ENCODE results near the gene SPATC1L.
A peak's percentile ranks its signal among the peaks of the same experiment; 100 is the strongest.
"Not testable (repeated sequence)": the region's sequence is repeated elsewhere in the genome, so short reads cannot be mapped to it uniquely, and the experiment has no call there.

SPATC1L gene

DNA sequence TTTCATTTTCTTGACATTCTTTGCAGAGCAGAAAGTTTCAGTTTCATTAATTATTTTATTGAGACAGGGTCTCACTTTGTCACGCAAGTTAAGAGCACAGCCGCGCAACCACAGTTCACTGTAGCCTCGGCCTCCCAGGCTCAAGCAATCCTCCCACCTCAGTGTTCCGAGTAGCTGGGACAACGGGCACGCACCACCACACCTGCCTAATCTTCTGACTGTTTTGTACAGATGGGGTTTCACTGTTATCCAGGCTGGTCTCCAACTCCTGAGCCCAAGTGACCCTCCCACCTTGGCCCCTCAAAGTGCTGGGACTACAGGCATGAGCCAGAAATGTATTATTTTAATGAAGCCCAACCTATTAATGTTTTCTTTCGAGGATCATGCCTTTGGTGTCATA lies 3.0 kb upstream of the SPATC1L start:
- H3K36me3 ChIP-seq (ENCODE audit: control insufficient read depth, insufficient read depth, low read length, severe bottlenecking) = peaks cover 46% of the 10 kb centered on the region
- DNase-seq (ENCODE audit: low read depth) = no peak
- H3K9ac ChIP-seq (ENCODE audit: low read length) = no peak overlapping the region
- H3K4me1 ChIP-seq (ENCODE audit: control insufficient read depth, insufficient read depth, low read length) = peaks cover 49% of the 10 kb centered on the region
- H3K9me3 ChIP-seq (ENCODE audit: control insufficient read depth, low read length) = no peaks in the 10 kb centered on the region
- no peak overlapping the region for H3K4me3 ChIP-seq (ENCODE audit: low read length)
- no peaks in the 10 kb centered on the region for H3K27me3 ChIP-seq (replicated peaks; ENCODE audit: control insufficient read depth, insufficient read depth, low read length)

GRCh38 chr21:46185716-46186115 lies 1.5 kb upstream of the SPATC1L start:
- H3K27me3 ChIP-seq (replicated peaks; ENCODE audit: control insufficient read depth, insufficient read depth, low read length) = no peaks in the 10 kb centered on the region
- H3K9ac ChIP-seq (ENCODE audit: low read length) = peak overlapping the region; percentile 78
- H3K4me1 ChIP-seq (ENCODE audit: control insufficient read depth, insufficient read depth, low read length) = peaks cover 40% of the 10 kb centered on the region
- H3K36me3 ChIP-seq (ENCODE audit: control insufficient read depth, insufficient read depth, low read length, severe bottlenecking) = peaks cover 33% of the 10 kb centered on the region
- DNase-seq (ENCODE audit: low read depth) = no peak
- H3K9me3 ChIP-seq (ENCODE audit: control insufficient read depth, low read length) = no peaks in the 10 kb centered on the region
- H3K4me3 ChIP-seq (ENCODE audit: low read length) = no peak overlapping the region

- Histone ChIP-seq H3K4me1 (ENCODE audit: control insufficient read depth, insufficient read depth, low read length) (peaks cover 32% of the 10 kb centered on the region), H3K9me3 (ENCODE audit: control insufficient read depth, low read length) (no peaks in the 10 kb centered on the region), H3K4me3 (ENCODE audit: low read length) (peak overlapping the region; percentile 87), H3K27me3 (replicated peaks; ENCODE audit: control insufficient read depth, insufficient read depth, low read length) (no peaks in the 10 kb centered on the region), H3K36me3 (ENCODE audit: control insufficient read depth, insufficient read depth, low read length, severe bottlenecking) (peaks cover 24% of the 10 kb centered on the region), H3K9ac (ENCODE audit: low read length) (peak overlapping the region; percentile 78)
- peak; percentile 84 for DNase-seq (ENCODE audit: low read depth)
Observed at GRCh38 chr21:46184625-46185555, 631 bp upstream of the SPATC1L start.

DNA sequence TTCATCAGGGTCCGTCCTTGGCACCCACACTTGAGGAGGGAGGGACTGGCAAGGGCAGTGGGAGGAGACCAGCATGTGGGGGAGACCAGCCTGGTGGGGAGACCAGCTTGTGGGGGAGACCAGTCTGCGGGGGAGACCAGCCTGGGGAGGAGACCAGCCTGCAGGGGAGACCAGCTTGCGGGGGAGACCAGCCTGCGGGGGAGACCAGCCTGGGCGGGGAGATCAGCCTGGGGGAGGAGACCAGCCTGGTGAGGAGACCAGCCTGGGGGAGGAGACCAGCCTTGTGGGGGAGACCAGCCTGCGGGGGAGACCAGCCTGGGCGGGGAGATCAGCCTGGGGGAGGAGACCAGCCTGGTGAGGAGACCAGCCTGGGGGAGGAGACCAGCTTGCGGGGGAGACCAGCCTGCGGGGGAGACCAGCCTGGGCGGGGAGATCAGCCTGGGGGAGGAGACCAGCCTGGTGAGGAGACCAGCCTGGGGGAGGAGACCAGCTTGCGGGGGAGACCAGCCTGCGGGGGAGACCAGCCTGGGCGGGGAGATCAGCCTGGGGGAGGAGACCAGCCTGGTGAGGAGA lies 836 bp downstream of the SPATC1L start:
- peaks cover 17% of the 10 kb centered on the region for H3K4me1 ChIP-seq (ENCODE audit: control insufficient read depth, insufficient read depth, low read length)
- not testable (repeated sequence) for H3K9me3 ChIP-seq (ENCODE audit: control insufficient read depth, low read length); H3K27me3 ChIP-seq (replicated peaks; ENCODE audit: control insufficient read depth, insufficient read depth, low read length); DNase-seq (ENCODE audit: low read depth); H3K36me3 ChIP-seq (ENCODE audit: control insufficient read depth, insufficient read depth, low read length, severe bottlenecking)
- peak overlapping the region; percentile 98 for H3K4me3 ChIP-seq (ENCODE audit: low read length)
- peak overlapping the region; percentile 92 for H3K9ac ChIP-seq (ENCODE audit: low read length)

DNA sequence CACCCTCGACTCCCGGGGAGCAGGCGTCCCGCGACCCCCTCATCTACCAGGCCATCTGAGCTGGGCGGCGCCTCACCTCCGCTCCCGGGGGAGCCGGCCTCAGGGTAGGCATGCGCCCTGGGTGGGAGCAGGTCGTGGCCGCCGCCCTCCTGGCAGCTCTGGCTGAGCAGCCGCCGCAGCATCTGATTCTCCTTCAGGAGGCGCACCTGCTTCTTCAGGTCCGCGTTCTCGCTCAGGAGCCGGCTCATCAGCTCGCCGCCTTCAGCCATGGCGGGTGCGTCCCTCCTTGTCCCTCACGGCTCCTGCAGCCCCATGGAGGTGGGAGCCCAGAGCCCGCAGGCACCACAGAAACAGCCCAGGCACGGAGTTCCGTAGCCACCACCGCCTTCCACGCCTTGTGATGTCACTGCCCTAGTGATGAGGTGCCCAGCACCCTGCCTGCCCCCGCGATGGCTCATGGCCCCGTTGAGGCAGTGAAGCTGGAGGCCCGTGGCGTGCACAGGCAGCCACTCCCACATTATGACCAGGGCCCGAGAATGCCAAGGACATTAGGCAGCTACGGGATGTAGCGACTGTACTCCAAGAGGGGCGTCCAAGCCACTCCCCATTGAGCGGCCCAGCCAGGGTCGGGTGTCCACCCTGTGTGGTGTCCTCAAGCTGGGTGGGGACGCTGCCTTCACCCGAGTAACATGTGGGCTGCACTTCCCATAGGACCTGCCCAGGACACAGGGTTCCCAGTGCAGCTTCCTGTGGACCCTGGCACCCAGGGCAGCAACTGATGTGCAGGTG lies 1.5 kb downstream of the SPATC1L start:
- no peaks in the 10 kb centered on the region for H3K9me3 ChIP-seq (ENCODE audit: control insufficient read depth, low read length)
- peaks cover 13% of the 10 kb centered on the region for H3K4me1 ChIP-seq (ENCODE audit: control insufficient read depth, insufficient read depth, low read length)
- peak overlapping the region; percentile 47 for H3K4me3 ChIP-seq (ENCODE audit: low read length)
- peaks cover 3% of the 10 kb centered on the region for H3K36me3 ChIP-seq (ENCODE audit: control insufficient read depth, insufficient read depth, low read length, severe bottlenecking)
- H3K9ac ChIP-seq (ENCODE audit: low read length) = no peak overlapping the region
- DNase-seq (ENCODE audit: low read depth) = no peak
- no peaks in the 10 kb centered on the region for H3K27me3 ChIP-seq (replicated peaks; ENCODE audit: control insufficient read depth, insufficient read depth, low read length)

DNA sequence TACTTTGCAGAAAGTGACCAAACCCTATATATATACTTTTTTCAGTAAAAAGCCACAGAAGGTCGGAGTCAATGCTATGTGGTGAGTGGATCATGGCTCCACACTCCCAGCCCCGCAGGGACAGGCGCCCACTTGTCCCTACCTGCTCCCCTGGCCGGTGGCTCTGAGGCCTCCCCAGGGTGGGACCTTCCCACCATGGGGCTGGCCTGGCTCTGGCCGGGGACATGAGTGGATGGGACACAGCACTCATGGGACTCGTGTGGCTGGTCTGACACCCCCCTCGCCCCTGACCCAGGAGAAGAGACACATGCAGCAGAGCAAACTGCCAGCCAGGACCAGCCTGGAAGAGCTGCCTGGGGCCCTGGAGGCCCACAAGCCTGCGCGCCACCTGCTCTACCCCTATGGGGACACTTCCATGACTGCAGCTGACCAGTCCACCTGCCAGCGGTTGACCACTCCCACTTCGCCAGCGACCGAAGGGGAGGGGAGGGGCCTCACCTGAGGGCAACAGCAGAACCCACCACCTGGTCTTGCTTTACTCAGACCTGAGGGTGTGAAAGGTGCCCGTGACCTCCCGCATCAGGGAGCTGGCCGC lies 2.2 kb downstream of the SPATC1L start:
- Histone ChIP-seq H3K36me3 (ENCODE audit: control insufficient read depth, insufficient read depth, low read length, severe bottlenecking) (no peaks in the 10 kb centered on the region), H3K4me1 (ENCODE audit: control insufficient read depth, insufficient read depth, low read length) (peaks cover 13% of the 10 kb centered on the region), H3K4me3 (ENCODE audit: low read length) (no peak overlapping the region), H3K9me3 (ENCODE audit: control insufficient read depth, low read length) (no peaks in the 10 kb centered on the region), H3K27me3 (replicated peaks; ENCODE audit: control insufficient read depth, insufficient read depth, low read length) (no peaks in the 10 kb centered on the region), H3K9ac (ENCODE audit: low read length) (no peak overlapping the region)
- DNase-seq (ENCODE audit: low read depth) = no peak

GRCh38 chr21:46181436-46181835 lies 2.8 kb downstream of the SPATC1L start:
- Histone ChIP-seq H3K9ac (ENCODE audit: low read length) (no peak overlapping the region), H3K4me3 (ENCODE audit: low read length) (no peak overlapping the region), H3K27me3 (replicated peaks; ENCODE audit: control insufficient read depth, insufficient read depth, low read length) (no peaks in the 10 kb centered on the region), H3K36me3 (ENCODE audit: control insufficient read depth, insufficient read depth, low read length, severe bottlenecking) (no peaks in the 10 kb centered on the region), H3K4me1 (ENCODE audit: control insufficient read depth, insufficient read depth, low read length) (peaks cover 13% of the 10 kb centered on the region), H3K9me3 (ENCODE audit: control insufficient read depth, low read length) (no peaks in the 10 kb centered on the region)
- DNase-seq (ENCODE audit: low read depth) = no peak

- no peaks in the 10 kb centered on the region for H3K36me3 ChIP-seq (ENCODE audit: control insufficient read depth, insufficient read depth, low read length, severe bottlenecking)
- no peak overlapping the region for H3K9ac ChIP-seq (ENCODE audit: low read length)
- no peak for DNase-seq (ENCODE audit: low read depth)
- H3K9me3 ChIP-seq (ENCODE audit: control insufficient read depth, low read length) = no peaks in the 10 kb centered on the region
- peaks cover 13% of the 10 kb centered on the region for H3K4me1 ChIP-seq (ENCODE audit: control insufficient read depth, insufficient read depth, low read length)
- H3K27me3 ChIP-seq (replicated peaks; ENCODE audit: control insufficient read depth, insufficient read depth, low read length) = no peaks in the 10 kb centered on the region
- no peak overlapping the region for H3K4me3 ChIP-seq (ENCODE audit: low read length)
Observed at GRCh38 chr21:46180778-46181391, 3.4 kb downstream of the SPATC1L start.

DNA sequence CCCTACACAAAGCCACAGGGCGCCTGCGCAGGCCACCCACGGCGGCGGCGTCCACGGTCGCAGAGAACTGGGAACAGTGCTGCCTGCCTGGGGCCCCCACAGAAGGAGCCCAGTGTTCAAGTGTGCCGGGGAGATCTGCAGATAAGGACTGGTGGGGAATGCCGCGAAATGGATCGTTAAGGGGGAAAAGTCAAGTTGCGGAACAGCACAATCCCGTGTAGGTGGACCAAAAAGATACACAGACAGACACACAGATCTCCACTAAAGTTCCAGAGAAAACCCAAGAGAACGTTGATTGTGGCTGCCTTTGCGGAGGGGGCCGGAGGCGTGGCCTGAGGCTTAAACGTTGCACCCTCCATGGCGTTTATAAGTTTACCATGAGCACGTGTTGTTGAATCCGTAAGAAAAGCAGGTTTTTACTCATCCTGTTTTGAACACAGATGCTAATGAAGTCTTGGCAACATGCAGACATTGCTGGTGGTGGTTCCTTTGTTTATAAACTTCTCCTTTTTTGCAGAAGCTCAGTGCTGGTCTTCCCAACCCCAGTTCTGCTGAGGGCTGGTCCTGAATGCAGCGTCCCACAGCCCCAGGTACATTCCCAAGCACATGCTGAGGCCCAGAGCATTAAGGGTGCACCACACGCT lies 4.1 kb downstream of the SPATC1L start:
- Histone ChIP-seq H3K4me3 (ENCODE audit: low read length) (no peak overlapping the region), H3K9ac (ENCODE audit: low read length) (no peak overlapping the region), H3K36me3 (ENCODE audit: control insufficient read depth, insufficient read depth, low read length, severe bottlenecking) (no peaks in the 10 kb centered on the region), H3K4me1 (ENCODE audit: control insufficient read depth, insufficient read depth, low read length) (peaks cover 10% of the 10 kb centered on the region), H3K9me3 (ENCODE audit: control insufficient read depth, low read length) (no peaks in the 10 kb centered on the region), H3K27me3 (replicated peaks; ENCODE audit: control insufficient read depth, insufficient read depth, low read length) (no peaks in the 10 kb centered on the region)
- DNase-seq (ENCODE audit: low read depth) = no peak

- no peaks in the 10 kb centered on the region for H3K9me3 ChIP-seq (ENCODE audit: control insufficient read depth, low read length)
- peaks cover 7% of the 10 kb centered on the region for H3K4me1 ChIP-seq (ENCODE audit: control insufficient read depth, insufficient read depth, low read length)
- H3K9ac ChIP-seq (ENCODE audit: low read length) = no peak overlapping the region
- DNase-seq (ENCODE audit: low read depth) = no peak
- no peaks in the 10 kb centered on the region for H3K36me3 ChIP-seq (ENCODE audit: control insufficient read depth, insufficient read depth, low read length, severe bottlenecking)
- H3K4me3 ChIP-seq (ENCODE audit: low read length) = no peak overlapping the region
- H3K27me3 ChIP-seq (replicated peaks; ENCODE audit: control insufficient read depth, insufficient read depth, low read length) = no peaks in the 10 kb centered on the region
Observed at GRCh38 chr21:46179708-46180078, 4.6 kb downstream of the SPATC1L start.
